Upper lobe of left lung (tissue), 4 donors: ENCODE measurements around the gene USP47.

ENCODE experiments used
- CTCF ChIP-seq, 6 experiments: fragments of 450-650 bp in 4 of 6; fragments of 200-600 bp in 2 of 6; sonication (generic) in 2 of 6; IDR thresholded peaks; one replicate each; pipeline ENCODE4 v1.5.1; 2016 to 2019; ENCODE audit warnings: antibody characterized with exemption in 6 of 6
- EP300 ChIP-seq, 4 donors: sonication (generic); formaldehyde crosslinking; IDR thresholded peaks; one replicate each; pipeline ENCODE4 v1.5.1; 2017; ENCODE audit warnings: antibody characterized with exemption in 4 of 4, control low read depth in 2 of 4
- POLR2A ChIP-seq, 4 donors: fragments of 450-650 bp; IDR thresholded peaks; one replicate each; pipeline ENCODE4 v1.5.1; 2016 to 2017; ENCODE audit warnings: antibody characterized with exemption in 4 of 4, mild to moderate bottlenecking in 2 of 4
- POLR2AphosphoS5 ChIP-seq, 2 donors: sonication (generic); formaldehyde crosslinking; IDR thresholded peaks; one replicate each; pipeline ENCODE4 v1.5.1; 2017; ENCODE audit warnings: antibody characterized with exemption in 2 of 2

GRCh38 chr11:11810764-11811726 is 30.7 kb upstream of the USP47 start:
- no peak for TF ChIP-seq CTCF (IDR thresholded peaks at IDR 0.05)
- no peak for TF ChIP-seq EP300 (IDR thresholded peaks at IDR 0.05)
- TF ChIP-seq POLR2A (IDR thresholded peaks at IDR 0.05), result no peak
- no peak for TF ChIP-seq POLR2AphosphoS5 (IDR thresholded peaks at IDR 0.05)
